Activated effector memory CD4-positive, alpha-beta T cell treated with anti-CD3 and anti-CD28 coated beads, Interleukin-2, amount 50 U/mL, for 16 hours (primary cell): ENCODE measurements around the gene BEND5.
A peak's percentile ranks its signal among the peaks of the same experiment; 100 is the strongest.

ENCODE experiments used
- DNase-seq: peaks from one replicate; pipeline ENCODE4 v3.0.0-alpha.2; 2020

Gene BEND5

GRCh38 chr1:48718116-48718630 is 58.5 kb downstream of the BEND5 start:
- DNase-seq = no peak

GRCh38 chr1:48717082-48717481 is 59.6 kb downstream of the BEND5 start:
- DNase-seq = no peak

DNA sequence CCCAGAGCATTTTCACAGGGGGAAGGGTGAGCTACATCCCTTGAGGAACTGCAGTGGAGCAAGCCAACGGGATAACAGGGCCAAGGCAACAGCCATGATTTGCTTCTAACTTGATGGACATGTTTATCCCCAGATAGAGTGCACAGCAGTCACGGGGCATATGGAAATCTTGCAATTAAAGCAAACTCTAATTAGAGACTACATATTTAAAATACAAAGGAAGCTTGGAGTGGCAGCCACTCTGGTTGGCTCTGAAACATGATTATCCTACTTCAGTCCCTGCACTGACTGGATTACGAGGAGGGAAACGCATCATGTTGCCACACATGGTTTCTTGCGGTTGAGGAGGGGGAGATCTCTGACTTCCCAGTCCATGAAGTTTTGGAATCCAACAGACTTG is 60.8 kb downstream of the BEND5 start:
- no peak for DNase-seq

GRCh38 chr1:48710915-48711314 is 65.8 kb downstream of the BEND5 start:
- DNase-seq = no peak

- DNase-seq = no peak
Measured at GRCh38 chr1:48710318-48710717, 66.4 kb downstream of the BEND5 start.

DNA sequence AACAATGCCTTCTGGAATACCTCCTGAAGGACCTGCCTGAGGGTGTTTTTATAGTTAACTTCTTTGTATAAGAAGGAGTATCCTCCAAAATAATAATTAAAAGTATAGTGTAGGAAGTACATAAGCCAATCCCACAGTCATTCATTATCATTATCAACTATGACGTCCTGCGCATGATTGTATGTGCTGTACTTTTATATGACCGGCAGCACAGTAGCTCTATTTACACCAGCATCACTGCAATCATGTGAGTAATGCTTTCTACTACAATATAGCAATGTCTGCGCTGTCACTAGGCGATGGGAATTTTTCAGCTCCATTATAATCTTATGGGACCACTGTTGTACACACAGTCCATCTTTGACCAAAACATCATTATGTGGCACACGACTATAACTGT is 72.0 kb downstream of the BEND5 start:
- no peak for DNase-seq

GRCh38 chr1:48701445-48701844 is 75.2 kb downstream of the BEND5 start:
- DNase-seq = no peak

- peak; percentile 80 for DNase-seq
Measured at GRCh38 chr1:48697066-48697707, 79.5 kb downstream of the BEND5 start.

DNA sequence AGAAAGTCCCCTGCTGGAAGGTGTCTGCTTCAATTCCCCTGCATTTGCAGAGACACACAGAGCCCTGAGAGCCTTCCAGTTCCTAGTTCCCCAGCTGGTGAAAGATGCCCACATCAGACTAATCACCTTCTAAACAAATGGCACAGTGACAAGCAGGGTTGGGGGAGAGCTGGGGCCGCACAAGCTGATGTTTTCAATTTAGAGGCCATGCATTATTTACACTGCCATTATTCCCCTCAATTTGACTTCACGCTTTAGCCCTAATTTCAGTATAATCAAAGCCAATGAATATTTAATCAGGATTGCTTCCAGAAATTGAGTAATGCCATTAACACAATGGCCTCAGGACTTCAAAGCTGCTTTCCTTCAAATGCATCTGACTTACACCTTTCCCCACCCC is 81.5 kb downstream of the BEND5 start:
- no peak for DNase-seq

DNA sequence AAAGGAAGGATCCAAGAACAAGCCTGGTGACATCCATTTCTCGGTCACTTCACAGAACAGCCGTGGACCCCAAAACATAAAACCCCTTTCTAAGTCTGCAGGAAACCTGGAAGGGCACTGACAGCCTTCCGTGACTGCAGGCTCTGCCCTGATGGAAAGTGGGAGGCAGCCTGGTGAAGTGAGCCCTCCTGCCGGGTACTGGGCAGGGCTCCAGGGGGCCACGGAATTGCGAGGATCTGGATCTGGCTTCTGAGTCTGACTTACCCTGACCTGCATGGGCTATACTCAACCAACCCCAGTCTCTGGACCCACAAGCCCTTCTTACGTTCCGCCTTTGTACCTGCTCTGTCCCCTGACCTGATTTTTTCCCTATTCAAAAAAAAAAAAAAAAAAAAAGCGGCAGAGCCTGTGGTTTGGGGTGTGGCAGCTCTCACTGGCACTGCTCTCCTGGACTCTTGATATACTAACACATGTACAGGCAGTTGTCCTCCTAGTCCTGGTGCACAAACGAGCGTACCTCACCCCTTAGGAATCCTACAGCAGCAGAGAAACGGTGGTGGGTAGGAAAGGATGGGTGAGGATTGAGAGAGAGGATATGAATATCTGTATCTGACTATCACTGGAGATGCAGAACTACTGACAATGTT is 82.9 kb downstream of the BEND5 start:
- no peak for DNase-seq

DNA sequence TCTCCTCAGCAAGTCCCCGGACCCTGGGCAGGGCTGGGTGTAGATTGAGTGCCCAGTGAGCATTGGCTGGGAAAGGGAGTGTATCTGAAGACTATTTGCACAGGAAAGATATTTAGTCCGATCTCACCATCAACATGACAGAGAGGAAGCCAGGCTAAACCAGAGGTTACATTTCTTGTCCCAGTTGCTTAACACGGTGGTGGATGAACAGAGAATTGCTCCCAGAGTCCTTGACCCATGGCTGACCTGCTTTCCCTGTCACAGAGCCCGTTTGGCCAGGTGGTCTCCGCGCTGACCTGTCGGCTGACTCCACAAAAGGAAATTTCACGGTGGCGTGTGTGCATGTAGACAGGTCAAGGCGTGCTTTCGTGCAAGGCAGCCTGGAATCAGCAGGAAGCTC is 83.5 kb downstream of the BEND5 start:
- DNase-seq = no peak

DNA sequence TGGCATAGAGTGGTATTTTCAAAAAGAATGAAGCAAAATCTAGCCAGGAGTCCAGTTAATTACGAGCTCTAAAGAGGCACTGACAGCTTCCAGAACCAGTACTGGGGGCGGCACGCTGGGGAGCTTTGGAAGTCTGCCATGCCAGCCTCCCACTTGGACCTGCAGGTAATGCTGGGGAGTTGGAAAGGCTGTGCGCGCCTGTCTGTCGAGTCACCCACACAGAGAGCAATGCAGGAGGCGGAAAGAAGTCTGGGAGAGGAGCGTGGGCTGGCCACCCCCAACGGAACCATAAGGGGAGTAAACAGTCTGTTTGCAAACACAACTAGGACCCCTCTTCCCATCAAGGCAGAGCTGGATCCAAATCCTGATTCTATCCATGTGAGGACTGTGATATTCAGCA is 84.5 kb downstream of the BEND5 start:
- DNase-seq = no peak

DNA sequence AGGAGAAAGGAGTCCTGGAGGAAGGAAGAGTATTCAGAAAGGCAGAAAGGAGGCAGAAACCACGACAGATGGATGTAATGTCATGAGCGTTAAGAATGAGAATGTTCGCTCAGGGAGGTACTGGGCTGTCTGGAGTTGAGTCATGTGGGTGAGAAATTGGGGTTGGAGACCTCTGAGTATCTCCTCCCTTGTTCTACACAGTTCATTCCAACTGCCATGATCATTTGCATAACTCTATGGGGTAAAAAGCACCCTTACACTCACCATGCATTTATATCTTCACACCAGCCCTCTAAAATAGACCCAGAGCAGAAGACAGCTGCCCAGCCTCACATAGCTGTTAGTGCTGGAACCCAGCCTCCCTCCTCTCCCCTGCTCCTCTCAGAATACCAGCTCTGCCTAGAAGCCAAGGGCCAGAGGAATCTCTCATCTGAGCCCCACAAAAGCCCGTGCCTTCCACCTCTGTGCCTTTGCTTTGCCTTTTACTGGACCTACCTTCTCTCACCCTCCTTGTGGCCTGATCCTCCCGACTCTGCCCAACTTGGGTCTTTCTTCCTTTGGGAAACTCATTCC is 85.2 kb downstream of the BEND5 start:
- DNase-seq = no peak

DNA sequence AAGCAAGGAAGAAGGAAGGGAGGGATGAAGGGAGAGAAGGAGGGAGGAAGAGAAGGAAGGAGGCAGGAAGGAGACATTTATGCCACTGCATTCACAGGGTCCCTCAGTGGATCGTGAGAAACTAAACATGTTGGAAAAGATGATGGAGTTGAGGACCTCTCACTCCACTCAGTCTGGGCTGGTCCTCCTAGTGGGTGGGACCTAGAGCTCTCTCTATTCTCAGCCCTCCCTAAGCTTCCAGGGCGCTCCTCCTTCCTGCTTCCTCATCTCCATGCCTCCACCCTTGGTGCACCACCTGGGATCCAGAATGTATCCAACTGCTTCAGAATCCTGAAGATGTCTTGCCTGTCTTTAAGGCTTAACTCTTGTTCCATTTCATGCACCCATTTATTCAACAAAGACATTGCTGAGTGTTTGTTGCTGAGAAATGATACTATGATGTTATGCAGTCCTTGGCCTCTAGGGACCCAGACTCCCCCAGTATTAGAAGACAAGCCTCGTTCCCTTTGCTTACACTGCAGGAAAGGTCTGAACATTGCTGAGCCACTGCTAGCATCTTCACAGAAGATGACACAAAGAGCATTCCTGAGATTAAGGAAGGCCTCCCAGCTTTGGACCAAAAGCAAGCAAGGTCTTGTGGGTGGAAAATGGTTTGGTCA is 88.5 kb downstream of the BEND5 start:
- DNase-seq = no peak

GRCh38 chr1:48687282-48688045 is 89.2 kb downstream of the BEND5 start:
- no peak for DNase-seq

- DNase-seq = no peak
Measured at GRCh38 chr1:48686159-48686558, 90.5 kb downstream of the BEND5 start.

DNA sequence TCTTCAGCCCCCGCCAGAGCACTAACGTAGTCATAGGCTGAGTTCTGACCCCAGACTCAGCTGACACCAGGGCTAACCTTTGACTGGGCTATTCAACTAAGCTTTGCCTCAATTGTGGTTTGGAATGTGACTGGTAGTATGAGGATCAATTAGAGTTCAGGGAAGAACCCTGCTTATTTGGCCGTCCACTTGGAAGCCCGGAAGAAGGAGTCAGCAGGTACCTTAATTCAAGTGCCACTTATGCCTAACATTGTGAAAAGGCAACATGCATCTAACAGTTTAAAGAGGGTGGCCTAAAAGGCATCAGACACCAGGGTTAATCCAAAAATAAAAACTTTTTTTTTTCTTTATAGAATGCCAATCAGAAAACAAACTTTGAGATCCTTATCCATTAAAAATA is 92.3 kb downstream of the BEND5 start:
- DNase-seq = no peak

DNA sequence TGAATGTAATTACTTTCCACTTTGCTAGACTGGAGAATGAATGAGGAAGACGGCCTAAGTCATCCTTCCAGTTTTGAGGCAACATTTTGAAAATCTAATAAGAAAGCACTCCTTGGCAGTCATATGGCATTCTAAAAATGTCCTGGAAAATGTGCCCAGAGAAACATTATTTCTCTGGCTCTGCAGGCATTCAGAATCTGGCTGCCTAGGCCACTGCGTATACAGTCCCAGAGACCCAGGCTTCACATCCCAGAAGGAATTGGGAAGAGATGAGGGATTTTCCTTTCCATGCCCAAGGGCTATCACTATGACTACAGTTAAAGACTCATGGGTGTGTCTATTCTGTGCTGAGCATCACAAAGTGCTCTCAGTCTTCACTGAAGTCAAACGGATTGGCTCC is 92.9 kb downstream of the BEND5 start:
- DNase-seq = no peak

- DNase-seq = no peak
Measured at GRCh38 chr1:48681476-48682305, 95.0 kb downstream of the BEND5 start.

GRCh38 chr1:48680411-48681035 is 96.2 kb downstream of the BEND5 start:
- DNase-seq = no peak

- DNase-seq = no peak
Measured at GRCh38 chr1:48679859-48680258, 96.8 kb downstream of the BEND5 start.
